NCI-H446 (cell line): ENCODE data around the gene CNOT3.

Source experiments
- DNase-seq, 2 experiments: peaks; one replicate each; lab custom pipeline; 2025; lab: John Stamatoyannopoulos, UW

Gene CNOT3

GRCh38 chr19:54149021-54149812 lies 11.7 kb downstream of the CNOT3 start:
- DNase-seq = no peak

- no peak for DNase-seq
Measured at GRCh38 chr19:54151362-54152035, 13.9 kb downstream of the CNOT3 start.

GRCh38 chr19:54152267-54152666 lies 14.7 kb downstream of the CNOT3 start:
- no peak for DNase-seq

- no peak for DNase-seq
Measured at GRCh38 chr19:54152878-54153524, 15.4 kb downstream of the CNOT3 start.

- DNase-seq = no peak
Measured at GRCh38 chr19:54153731-54154326, 16.3 kb downstream of the CNOT3 start.

GRCh38 chr19:54154603-54155345 lies 17.2 kb downstream of the CNOT3 start:
- no peak for DNase-seq

GRCh38 chr19:54155694-54156093 lies 18.1 kb downstream of the CNOT3 start:
- no peak for DNase-seq

GRCh38 chr19:54156490-54156889 lies 18.9 kb downstream of the CNOT3 start:
- DNase-seq = no peak

GRCh38 chr19:54156953-54157352 lies 19.4 kb downstream of the CNOT3 start:
- DNase-seq = no peak

GRCh38 chr19:54158812-54159351 lies 21.3 kb downstream of the CNOT3 start:
- no peak for DNase-seq

GRCh38 chr19:54159352-54160181 lies 22.0 kb downstream of the CNOT3 start, which contains the start of gene LENG1:
TSS of gene LENG1 (minus strand) at chr19:54159721. CDS start at chr19:54159695, 26 bp downstream.
- peak; percentile 99 to 100 for DNase-seq

- DNase-seq = no peak
Measured at GRCh38 chr19:54160182-54160811, 22.7 kb downstream of the CNOT3 start.

- peak in 1 of 2 experiments; percentile 21 for DNase-seq
Measured at GRCh38 chr19:54160854-54161253, 23.3 kb downstream of the CNOT3 start.

- no peak for DNase-seq
Measured at GRCh38 chr19:54162241-54162805, 24.8 kb downstream of the CNOT3 start.

GRCh38 chr19:54162884-54163283 lies 25.3 kb downstream of the CNOT3 start:
- DNase-seq = no peak

GRCh38 chr19:54164369-54165068 lies 27.0 kb downstream of the CNOT3 start:
- DNase-seq = no peak

- no peak for DNase-seq
Measured at GRCh38 chr19:54165222-54165621, 27.7 kb downstream of the CNOT3 start.

GRCh38 chr19:54168174-54168917 lies 30.8 kb downstream of the CNOT3 start:
- peak; percentile 79 to 88 for DNase-seq
